ENCODE measurements around the gene TOLLIP.

DNA sequence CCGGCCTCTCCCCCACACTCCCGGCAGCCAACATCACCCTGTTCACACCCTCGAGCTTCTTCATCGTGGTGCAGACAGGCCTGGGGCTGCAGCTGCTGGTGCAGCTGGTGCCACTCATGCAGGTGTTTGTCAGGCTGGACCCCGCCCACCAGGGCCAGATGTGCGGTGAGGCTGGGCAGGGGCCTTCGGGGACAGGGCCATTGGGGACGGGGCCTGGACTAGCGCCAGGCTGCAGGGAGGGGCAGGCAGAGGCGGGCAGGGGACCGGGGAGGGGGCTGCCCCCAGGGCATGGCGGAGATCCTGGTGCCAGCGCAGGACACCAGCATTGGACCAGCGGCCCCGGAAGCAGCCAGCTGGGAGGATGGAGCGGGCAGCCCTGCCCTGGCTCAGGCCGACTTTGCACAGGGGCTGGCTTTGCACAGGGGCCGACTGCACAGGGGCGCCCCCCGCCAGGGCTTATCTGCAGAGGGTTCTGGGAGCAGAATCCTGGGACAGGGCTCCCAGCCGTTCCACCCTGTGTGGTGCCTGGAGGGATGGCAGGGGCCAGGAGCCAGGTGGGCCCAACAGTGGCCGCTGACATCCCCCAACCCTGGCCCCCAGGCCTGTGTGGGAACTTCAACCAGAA lies 77.9 kb downstream of the TOLLIP start:
- TF ChIP-seq POLR2A (IDR thresholded peaks at IDR 0.05; ENCODE audit: low read depth, low read length) (no peak), POLR2AphosphoS5 (IDR thresholded peaks at IDR 0.05; ENCODE audit: low read depth, low read length) (no peak), TAF1 (IDR thresholded peaks at IDR 0.05; ENCODE audit: low read depth, low read length) (no peak), SPI1 (IDR thresholded peaks at IDR 0.05; ENCODE audit: low read depth, low read length) (no peak), POU2F2 (IDR thresholded peaks at IDR 0.05; ENCODE audit: low read depth, low read length) (no peak)

Data from GM12891 (cell line).